Glutamatergic neuron (in vitro differentiated cells): ENCODE data around the gene LSAMP. TPM values are rescaled to one million over a fixed set of nuclear protein-coding genes. Genes with fewer than 3 reads are reported as not detected.

Source experiments
- DNase-seq: peaks from one replicate; pipeline ENCODE4 v3.0.0; 2022
- H3K27ac Mint-ChIP-seq: one replicate; pipeline ENCODE4 v1.8.0; 2020; ENCODE audit warnings: mild to moderate bottlenecking, mixed read lengths, inconsistent platforms; ENCODE audit not compliant: unreplicated experiment
- H3K27me3 Mint-ChIP-seq: one replicate; pipeline ENCODE4 v1.8.0; 2020; ENCODE audit warnings: mild to moderate bottlenecking, moderate library complexity, mixed read lengths, inconsistent platforms; ENCODE audit not compliant: unreplicated experiment
- H3K36me3 Mint-ChIP-seq: one replicate; pipeline ENCODE4 v1.8.0; 2020; ENCODE audit warnings: mild to moderate bottlenecking, mixed read lengths, inconsistent platforms; ENCODE audit not compliant: unreplicated experiment
- H3K4me1 Mint-ChIP-seq: one replicate; pipeline ENCODE4 v1.8.0; 2020; ENCODE audit warnings: mild to moderate bottlenecking, low read depth, mixed read lengths, inconsistent platforms; ENCODE audit not compliant: unreplicated experiment
- H3K4me3 Mint-ChIP-seq: one replicate; pipeline ENCODE4 v1.8.0; 2020; ENCODE audit warnings: mild to moderate bottlenecking, mixed read lengths, inconsistent platforms; ENCODE audit not compliant: unreplicated experiment
- H3K9me3 Mint-ChIP-seq: one replicate; pipeline ENCODE4 v1.8.0; 2020; ENCODE audit warnings: mild to moderate bottlenecking, moderate library complexity, mixed read lengths, inconsistent platforms; ENCODE audit not compliant: unreplicated experiment
- total RNA-seq: library from RNA; stranded (reverse); fragmentation: NEBNext Ultra II Directional; extraction: Animal tissue kit (Norgen Biotek cat#: 25700); gene quantifications from one replicate; pipeline ENCODE4 v1.2.1, GENCODE V29; 2021; ENCODE audit not compliant: unreplicated experiment
- TF ChIP-seq, protein P1 (sequence below): fragments of 200-600 bp; sonication (generic); IDR thresholded peaks from one replicate; pipeline ENCODE4 v1.5.0; 2021; ENCODE audit not compliant: partially characterized antibody, unreplicated experiment

The LSAMP gene
- total RNA-seq, 1 donor from 2014 or later, result 67.1 TPM

DNA sequence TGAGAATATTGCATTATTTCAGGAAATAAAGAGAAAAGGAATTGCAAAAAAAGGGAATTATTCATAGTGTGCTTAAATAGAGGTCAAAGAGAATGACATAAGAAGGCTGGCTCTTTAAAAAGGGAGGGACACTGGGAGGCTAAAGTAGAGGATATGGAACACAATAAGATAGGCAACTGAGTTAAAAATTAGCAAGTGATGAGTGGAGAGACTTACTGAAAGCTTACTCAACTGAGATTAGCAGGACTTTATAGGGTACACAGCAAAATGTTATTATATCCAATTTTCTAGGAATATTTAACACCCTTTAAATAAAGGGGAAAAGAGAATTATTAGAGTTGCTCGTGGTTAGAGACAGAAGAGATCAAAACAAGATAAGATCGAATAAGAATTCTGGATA is 375.2 kb downstream of the LSAMP start:
- TF ChIP-seq, protein P1, sequence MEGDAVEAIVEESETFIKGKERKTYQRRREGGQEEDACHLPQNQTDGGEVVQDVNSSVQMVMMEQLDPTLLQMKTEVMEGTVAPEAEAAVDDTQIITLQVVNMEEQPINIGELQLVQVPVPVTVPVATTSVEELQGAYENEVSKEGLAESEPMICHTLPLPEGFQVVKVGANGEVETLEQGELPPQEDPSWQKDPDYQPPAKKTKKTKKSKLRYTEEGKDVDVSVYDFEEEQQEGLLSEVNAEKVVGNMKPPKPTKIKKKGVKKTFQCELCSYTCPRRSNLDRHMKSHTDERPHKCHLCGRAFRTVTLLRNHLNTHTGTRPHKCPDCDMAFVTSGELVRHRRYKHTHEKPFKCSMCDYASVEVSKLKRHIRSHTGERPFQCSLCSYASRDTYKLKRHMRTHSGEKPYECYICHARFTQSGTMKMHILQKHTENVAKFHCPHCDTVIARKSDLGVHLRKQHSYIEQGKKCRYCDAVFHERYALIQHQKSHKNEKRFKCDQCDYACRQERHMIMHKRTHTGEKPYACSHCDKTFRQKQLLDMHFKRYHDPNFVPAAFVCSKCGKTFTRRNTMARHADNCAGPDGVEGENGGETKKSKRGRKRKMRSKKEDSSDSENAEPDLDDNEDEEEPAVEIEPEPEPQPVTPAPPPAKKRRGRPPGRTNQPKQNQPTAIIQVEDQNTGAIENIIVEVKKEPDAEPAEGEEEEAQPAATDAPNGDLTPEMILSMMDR, result no peak
- Mint-ChIP-seq H3K4me3 (no peak overlapping the region), H3K4me1 (no peaks in the 10 kb centered on the region), H3K27ac (no peak overlapping the region), H3K27me3 (no peaks in the 10 kb centered on the region), H3K36me3 (no peaks in the 10 kb centered on the region), H3K9me3 (no peaks in the 10 kb centered on the region)
- no peak for DNase-seq

DNA sequence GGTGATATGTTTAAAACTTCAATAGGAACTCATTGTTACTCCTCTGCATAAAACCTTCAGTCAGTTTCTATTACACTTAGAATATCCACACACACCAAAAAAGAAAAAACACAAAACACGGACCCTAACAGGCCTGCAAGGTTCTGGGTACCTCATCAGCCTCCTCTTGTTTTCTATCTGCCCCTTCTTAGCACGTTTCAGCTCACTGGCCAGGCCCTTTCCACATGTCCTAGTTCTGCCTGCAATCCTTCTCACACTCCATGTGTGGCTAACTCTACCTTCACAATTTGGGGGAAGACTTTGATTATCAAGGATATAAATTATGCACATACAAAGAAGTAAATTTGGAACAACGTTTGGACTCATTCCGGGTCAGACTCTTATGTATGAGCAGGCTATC is 376.3 kb downstream of the LSAMP start:
- Mint-ChIP-seq H3K9me3 (no peaks in the 10 kb centered on the region), H3K27me3 (no peaks in the 10 kb centered on the region), H3K4me3 (no peak overlapping the region), H3K27ac (no peak overlapping the region), H3K36me3 (no peaks in the 10 kb centered on the region), H3K4me1 (no peaks in the 10 kb centered on the region)
- DNase-seq, result no peak
- TF ChIP-seq, protein P1, result no peak

DNA sequence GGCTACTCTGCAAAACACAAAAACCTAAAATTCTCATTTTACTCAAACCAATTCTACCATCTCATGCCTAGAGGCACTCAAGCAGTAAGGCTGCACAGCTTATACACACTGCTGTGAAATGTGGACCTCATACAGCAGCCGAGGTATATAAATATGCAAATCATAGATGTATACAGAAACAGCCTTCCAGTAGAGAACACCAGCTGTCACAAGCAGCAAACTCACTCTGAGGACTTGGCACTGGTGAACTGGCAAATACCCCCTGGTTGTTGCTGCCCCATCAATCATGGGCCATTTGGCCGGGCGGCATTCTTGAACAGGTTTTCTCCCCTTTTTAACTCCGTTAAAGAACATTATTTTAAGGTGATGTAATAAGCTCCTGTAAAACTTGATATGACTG is 378.0 kb downstream of the LSAMP start:
- Mint-ChIP-seq H3K4me1 (no peaks in the 10 kb centered on the region), H3K36me3 (no peaks in the 10 kb centered on the region), H3K9me3 (no peaks in the 10 kb centered on the region), H3K4me3 (no peak overlapping the region), H3K27me3 (no peaks in the 10 kb centered on the region), H3K27ac (no peak overlapping the region)
- no peak for DNase-seq
- TF ChIP-seq, protein P1, result no peak

DNA sequence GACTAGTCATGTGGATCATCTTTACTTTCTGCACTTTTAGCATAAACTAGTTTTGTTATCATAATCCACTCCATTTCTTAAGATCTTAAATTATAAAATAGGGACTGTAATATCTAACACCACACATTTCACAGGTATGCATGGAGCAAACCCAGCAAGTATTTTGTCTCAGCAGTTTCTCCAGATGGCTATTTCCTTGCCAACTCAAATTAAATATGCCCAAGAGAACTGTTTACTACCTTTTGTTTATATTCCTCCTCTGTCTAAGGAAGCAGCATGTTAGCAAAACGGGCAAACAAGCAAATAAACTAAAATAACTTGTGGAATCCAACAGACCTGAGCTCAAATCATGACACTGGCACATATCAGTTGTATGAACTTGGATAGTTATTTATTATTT is 379.8 kb downstream of the LSAMP start:
- H3K36me3 Mint-ChIP-seq, result no peaks in the 10 kb centered on the region
- H3K9me3 Mint-ChIP-seq, result no peaks in the 10 kb centered on the region
- no peak overlapping the region for H3K4me3 Mint-ChIP-seq

DNA sequence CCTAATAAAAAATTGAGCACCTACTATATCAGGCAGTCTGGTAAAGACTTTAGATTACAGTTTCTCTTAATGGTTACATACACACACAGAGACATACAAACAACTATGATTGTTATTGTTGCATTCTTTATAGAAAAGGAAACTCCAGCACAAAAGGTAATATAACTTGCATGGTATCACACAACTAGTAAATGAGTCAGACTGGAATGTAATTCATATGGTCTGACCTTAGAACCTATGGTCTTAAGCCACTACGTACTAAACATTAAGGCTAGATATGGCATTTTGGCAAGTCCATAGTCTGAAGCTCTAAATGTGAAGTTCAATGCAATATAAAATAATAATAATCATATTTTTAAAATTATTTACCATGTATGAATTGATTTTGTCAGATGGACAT is 380.6 kb downstream of the LSAMP start:
- no peaks in the 10 kb centered on the region for H3K36me3 Mint-ChIP-seq
- DNase-seq, result no peak
- H3K4me3 Mint-ChIP-seq, result no peak overlapping the region
- no peaks in the 10 kb centered on the region for H3K27me3 Mint-ChIP-seq
- H3K27ac Mint-ChIP-seq, result no peak overlapping the region
- TF ChIP-seq, protein P1, result no peak
- no peaks in the 10 kb centered on the region for H3K4me1 Mint-ChIP-seq
- no peaks in the 10 kb centered on the region for H3K9me3 Mint-ChIP-seq

More for the DNA sequence above, 379.8 kb downstream of the LSAMP start:
- TF ChIP-seq, protein P1, result no peak
- no peak overlapping the region for H3K27ac Mint-ChIP-seq
- no peaks in the 10 kb centered on the region for H3K27me3 Mint-ChIP-seq
- no peak for DNase-seq
- H3K4me1 Mint-ChIP-seq, result no peaks in the 10 kb centered on the region
